GM19351 (cell line): Measurements from ENCODE around the gene QSOX2.

Experiments used
- ATAC-seq: cut with Tn5 transposase; IDR thresholded peaks from one replicate; pipeline ENCODE4 v1.9.1; 2021; ENCODE audit warnings: mild to moderate bottlenecking, moderate library complexity; ENCODE audit not compliant: unreplicated experiment

Gene QSOX2

DNA sequence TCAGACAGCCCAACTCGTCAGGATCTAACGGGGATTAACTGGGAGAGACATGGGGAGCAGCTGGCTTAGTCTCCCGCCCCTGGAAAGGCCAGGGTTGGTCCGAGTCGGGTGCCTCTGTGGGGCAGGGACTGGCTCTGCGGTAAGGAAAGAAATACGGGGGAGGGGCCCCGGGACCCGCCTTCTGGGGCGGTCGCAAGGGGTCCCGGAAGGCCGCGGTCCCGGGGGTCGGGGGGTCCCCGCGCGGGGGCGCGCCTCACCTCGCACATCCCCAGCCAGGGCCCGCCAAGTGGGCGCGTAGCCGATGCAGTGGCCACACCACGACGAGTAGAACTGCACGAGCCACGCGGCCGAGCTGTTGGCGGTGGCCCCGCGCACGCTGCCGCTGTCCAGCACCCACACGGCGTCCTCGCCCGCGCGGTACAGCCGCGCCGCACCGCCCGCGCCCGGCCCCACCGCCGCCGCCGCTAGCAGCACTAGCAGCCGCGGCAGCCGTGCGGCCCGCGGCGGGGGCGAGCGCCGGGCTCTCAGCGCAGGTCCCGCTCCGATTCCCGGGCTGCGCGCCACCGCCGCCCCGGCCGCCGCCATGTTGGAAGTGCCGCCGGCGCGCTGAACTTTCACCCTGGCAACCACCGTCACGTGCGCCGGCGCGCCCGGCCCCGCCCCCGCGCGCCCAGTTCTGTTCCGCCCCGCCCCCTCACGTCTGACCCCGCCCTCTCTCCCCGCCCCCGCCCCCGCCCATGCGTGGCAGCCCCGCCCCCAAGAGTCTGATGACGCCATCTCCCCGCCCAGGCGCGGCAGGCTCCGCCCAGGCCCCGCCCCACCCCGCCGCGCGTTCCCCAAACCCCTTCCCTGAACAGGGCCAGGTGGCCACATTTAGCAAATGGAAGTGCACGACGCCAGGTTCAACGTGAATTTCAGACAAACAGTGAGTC lies at the start of gene QSOX2:
Gene QSOX2, minus strand, starts transcription at position 594 of the 932 bp plus-strand sequence. Its CDS starts 9 bp downstream, at position 585.
- no peak for ATAC-seq

GRCh38 chr9:136295055-136295454 lies 49.4 kb upstream of the QSOX2 start:
- no peak for ATAC-seq

- no peak for ATAC-seq
Measured at GRCh38 chr9:136294437-136294836, 48.8 kb upstream of the QSOX2 start.

DNA sequence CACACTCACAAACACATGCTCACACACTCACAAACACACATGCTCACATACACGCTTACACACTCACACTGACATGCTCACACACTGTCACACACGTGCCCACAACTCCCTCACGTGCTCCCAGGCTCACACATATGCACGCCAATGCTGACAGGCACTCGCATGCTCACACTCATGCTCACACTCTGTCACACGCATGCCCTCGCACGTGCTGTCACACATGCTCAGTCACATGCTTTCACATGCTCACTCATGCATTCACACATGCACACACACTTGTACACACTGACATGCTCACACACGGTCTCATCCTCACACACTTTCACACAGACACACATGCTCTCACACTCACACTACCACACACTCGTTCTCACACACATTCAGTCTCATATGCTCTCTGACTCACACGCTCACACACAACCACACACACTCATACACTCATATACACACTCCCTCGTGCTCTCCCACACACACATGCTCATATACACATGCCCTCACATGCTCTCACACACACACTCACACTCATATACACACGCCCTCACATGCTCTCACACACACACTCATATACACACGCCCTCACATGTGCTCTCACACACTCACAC lies 48.0 kb upstream of the QSOX2 start:
- no peak for ATAC-seq

- no peak for ATAC-seq
Measured at GRCh38 chr9:136292591-136293448, 47.2 kb upstream of the QSOX2 start.

DNA sequence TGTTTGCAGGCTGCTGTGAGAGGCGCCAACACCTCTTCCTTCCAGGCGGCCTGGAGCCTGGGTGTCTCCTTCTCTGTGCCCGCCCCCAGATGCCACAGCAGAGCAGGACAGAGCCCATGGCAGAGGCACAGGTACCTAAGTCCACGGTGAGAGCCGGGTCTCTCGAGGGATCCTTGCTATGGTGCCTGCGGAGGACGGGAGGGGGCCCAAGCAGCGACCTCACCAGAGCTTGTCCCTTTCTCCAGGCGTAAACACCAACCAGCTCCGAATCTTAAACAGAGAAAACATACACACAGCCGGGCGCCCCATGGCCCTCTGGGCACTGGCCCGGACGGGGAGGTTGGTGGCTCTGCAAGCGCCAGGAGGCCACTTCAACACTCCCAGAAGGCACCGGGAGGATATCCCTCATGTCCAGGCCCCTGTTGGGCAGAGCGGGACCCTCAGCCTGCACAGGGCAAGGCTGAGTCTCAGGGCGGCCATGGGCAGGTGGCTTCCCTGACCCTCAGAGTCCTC lies 46.5 kb upstream of the QSOX2 start:
- ATAC-seq: no peak

- no peak for ATAC-seq
Measured at GRCh38 chr9:136291306-136292025, 45.9 kb upstream of the QSOX2 start.

DNA sequence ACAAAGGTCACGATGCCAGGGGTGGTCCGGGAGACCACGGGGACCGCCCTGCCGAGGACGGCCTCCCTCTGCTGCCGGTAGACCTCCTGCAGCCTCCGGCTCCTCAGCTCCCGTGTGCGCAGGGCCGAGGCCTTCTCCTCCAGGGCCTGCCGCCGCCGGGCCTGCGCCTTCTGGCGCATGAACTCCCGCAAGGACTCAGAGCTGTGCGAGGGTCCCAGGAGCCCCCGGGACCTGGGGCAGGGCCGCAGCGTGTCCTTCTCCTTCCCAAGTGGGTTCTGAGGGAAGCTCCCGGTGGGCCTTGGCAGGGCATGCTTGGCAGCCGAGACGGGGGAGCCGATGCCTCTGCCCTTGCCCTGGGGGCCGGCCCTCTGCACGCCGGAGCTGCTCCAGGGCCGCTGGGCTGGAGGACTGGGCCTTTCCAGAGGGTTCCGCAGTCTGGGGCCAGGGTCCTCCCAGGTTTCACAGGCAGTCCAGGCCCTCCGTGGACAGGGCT lies 44.9 kb upstream of the QSOX2 start:
- no peak for ATAC-seq

DNA sequence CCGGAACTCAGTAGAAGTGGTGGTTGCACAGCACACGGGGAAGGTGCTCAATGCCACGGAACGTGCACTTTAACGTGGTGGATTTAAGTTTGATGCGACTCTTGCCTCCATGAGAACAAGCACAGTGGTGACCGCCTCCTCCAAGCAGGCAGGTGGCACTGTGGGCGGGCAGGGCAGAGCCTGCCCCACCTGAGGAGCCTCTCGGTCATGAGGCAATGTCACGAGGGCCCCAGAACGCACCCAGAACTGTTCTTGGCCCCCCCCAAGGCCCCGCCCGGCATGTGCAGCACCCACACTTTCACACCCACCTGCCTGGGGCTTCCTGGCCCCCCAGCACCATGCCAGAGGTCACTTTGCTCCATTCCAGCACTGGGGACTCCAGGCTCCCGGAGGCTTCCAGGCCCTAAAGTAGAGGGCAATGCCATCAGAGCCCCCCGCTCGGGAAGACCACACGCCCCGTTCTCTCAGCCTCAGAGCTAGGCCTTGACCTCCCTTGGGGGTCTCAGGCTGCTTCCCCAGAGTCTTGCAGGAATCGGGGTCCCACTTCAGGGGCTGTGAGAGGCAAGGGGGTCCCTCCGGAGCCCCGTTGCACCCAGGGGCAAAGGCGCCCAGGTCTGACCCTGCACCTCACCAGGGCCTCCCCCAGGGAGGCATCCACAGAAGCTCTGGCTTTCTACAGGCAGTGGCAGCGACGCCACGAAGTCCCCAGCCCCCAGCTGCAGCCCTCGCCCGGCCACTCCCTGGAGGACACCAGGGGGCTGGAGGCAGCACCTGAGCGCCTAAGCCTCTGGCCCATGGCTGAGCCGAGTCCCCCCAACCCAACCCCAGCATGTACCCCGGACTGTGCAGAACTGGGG lies 44.3 kb upstream of the QSOX2 start:
- no peak for ATAC-seq

DNA sequence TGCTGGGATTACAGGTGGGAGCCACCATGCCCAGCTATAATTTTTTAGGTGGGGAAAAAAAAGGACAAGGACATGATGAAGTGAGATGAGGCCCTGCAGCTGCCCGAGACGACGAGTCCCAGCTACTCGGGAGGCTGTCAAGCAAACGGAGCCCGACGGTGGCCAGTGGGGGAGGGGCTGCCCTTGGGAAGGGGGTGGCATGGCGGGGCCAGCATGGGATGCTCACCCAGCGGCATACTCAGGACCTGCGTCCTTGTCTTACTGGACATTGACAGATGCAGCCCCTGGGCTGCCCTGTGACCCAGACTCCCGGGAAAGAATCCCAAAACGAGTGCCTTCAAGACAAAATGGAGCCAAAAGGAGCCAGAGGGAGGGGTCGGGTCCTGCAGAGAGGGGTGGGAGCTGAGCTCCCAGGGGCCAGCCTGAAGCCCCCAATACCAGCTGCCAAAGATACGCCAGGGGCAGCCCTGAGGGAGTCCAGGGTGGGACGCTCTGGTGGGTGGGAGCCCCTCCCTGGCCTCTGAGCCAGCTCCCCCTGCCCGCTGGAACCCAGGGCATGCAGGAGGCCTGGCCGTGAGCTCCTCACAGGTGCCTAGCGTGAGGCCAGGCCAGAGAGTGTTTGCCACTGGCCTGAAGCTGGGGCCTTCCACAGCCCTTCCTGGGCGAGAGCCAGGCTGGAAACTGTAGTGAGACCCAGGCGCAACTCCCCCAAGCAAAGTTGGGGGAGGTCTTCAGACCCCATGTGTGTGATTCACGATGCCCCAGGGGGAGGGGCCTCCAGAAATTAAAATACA lies 42.5 kb upstream of the QSOX2 start:
- ATAC-seq: no peak

DNA sequence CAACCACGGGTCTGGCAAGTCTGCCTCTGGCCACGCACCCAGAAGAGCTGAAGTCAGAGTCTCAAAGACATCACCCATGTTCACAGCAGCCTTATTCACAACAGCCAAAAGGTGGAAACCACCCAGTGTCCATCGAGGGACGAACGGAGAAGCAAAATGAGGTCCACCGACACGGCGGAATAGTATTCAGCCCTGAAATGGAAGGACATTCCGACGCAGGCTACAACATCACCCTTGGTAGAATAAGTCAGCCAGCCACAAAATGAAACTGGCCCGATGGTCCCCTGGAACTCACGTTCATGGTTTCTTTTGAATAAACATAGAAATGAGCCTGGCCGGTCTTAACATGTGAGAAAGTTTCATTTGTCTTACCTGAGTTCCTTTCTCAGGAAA lies 41.4 kb upstream of the QSOX2 start:
- no peak for ATAC-seq

GRCh38 chr9:136286359-136286986 lies 40.9 kb upstream of the QSOX2 start:
- no peak for ATAC-seq

DNA sequence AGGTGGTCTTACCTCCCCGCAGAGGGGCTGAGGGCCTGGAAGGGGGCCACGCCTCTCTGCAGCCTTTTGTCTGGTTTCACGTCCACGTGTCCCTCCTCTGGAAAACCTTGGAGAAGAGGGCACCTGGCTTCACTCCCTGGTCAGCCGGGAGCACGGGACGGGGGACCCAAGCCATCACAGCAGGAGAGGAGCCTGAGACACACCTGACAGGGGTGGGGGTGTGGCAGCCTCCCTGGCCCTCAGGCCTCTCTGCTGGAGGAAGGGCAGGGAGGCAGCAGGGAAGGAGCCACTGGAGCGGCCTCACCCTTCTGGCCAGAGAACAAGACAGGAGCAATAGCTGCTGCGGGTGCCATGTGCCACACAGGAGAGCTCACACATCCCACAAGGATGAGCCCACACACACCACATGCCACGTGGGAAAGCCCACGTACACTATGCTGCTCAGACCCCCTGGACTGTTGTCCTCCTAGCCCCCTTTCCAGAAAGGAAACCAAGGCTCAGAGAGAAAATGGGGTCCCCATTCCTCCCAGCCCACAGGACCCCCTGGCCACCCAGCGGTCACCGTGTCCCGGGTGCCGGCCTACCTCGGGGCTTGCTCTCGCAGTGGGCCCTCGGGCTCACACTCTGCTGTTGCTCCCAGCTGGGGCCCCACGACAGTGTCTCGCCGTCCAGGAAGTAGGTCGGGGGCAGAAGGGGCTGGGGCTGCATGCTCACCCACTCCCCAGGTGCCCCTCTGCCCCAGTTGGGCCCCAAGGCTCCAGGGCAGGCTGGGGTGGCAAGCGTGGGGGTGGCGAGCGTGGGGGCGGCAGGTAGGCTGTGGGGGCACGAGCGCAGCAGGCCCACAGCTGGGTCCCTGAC lies 40.1 kb upstream of the QSOX2 start:
- ATAC-seq: no peak

GRCh38 chr9:136284951-136285350 lies 39.3 kb upstream of the QSOX2 start:
- ATAC-seq: no peak

DNA sequence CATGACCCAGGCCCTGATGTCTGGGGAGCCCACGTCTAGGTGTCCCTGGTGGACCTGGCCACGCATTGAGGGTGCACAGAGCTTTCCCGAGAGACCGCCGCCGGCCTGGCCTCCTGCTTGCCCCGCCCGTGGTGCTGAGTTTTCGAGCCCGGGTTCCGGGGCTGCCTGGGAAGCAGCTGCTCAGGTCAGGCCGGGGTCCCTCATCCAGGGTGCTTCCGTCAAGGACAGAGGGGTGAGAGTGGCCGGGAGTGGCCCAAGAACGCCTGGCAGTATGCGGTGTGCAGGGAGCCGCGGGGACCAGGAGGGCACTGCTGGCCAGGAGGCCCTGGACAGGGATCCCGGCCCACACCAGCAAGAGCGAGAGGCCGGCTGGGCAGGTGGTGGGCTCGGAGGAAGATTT lies 38.7 kb upstream of the QSOX2 start:
- ATAC-seq: no peak

DNA sequence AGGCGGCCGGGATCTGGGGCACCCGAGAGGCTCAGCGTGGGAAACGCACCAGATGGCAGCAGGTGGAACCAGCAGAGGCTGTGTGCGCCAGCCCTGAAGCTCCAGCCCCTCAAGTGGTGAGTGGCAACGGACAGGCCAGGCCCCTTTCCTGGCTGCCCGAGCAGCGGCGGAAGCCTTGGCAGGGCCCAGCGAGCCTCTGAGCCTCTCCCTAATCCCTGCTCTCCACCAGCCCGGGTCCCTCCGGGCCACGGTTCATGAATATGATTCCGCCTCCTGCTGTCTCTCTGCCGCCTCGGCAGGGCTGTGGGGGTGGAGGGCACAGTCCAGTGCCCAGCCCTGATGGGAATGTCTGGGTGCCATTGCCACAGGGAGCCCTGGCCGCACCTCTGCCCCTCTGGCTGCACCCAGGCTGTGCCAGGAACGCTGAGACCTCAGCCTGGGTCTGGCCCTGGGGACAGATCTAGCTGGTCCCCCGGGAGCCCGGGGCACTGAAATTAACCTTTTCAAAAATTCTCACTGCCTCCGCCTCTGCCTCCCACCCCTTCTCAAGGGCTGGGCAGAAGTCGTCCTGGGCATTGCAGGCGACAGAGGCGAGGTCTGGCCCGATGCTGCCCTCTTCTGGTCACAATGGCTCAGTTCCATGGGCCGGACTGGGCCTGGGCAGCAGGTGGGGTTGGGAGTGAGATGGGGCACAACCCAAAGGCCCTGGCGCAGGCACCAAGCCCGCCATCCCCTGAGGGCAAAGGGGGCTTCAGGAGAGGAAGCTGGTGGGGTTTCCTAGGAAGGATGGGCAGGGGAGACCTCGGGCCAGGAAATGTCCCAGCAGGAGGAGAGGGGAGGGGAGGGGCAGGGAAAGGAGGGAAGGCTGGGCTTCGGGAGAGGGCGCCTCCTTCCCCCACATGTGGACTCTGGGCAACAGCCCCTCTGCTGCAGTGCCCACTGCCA lies 38.0 kb upstream of the QSOX2 start:
- ATAC-seq: peak; percentile 67
